IPS-15b (cell line): ENCODE measurements around the gene SCFD1.
"Not testable (repeated sequence)": the region's sequence is repeated elsewhere in the genome, so short reads cannot be mapped to it uniquely, and the experiment has no call there.

Experiments used
- H3K27me3 ChIP-seq: one replicate; pipeline ENCODE4 v1.6.1; 2013; ENCODE audit warnings: low read length; ENCODE audit not compliant: control insufficient read depth, insufficient read depth
- H3K36me3 ChIP-seq: one replicate; pipeline ENCODE4 v1.6.1; 2013; ENCODE audit warnings: low read length; ENCODE audit not compliant: control insufficient read depth, insufficient read depth
- H3K4me1 ChIP-seq: one replicate; pipeline ENCODE4 v1.6.1; 2013; ENCODE audit warnings: mild to moderate bottlenecking, low read length; ENCODE audit not compliant: control insufficient read depth, insufficient read depth
- H3K4me3 ChIP-seq: one replicate; pipeline ENCODE4 v1.5.1; 2013; ENCODE audit warnings: low read depth, low read length
- H3K9ac ChIP-seq: one replicate; pipeline ENCODE4 v1.6.1; 2013; ENCODE audit warnings: low read depth, mild to moderate bottlenecking, low read length
- H3K9me3 ChIP-seq: one replicate; pipeline ENCODE4 v1.6.1; 2013; ENCODE audit warnings: mild to moderate bottlenecking, low read length; ENCODE audit not compliant: control insufficient read depth, insufficient read depth

Gene SCFD1

DNA sequence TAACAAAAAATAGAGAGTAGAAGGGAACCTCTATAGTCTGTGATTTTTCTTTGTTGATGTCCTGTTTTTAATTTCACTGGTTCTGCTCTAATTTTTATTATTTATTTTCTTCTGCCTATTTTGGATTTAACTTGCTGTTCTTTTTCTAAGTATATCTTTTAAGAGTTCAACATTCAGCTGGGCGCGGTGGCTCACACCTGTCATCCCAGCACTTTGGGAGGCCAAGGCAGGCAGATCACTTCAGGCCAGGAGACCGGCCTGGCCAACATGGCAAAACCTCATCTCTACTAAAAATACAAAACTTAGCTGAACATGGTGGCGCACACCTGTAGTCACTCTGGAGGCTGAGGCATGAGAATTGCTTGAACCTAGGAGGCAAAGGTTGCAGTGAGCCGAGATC, 58.7 kb downstream of the SCFD1 start:
- H3K9ac ChIP-seq, H3K9me3 ChIP-seq, H3K36me3 ChIP-seq, H3K4me1 ChIP-seq, H3K4me3 ChIP-seq, H3K27me3 ChIP-seq: not testable (repeated sequence)

DNA sequence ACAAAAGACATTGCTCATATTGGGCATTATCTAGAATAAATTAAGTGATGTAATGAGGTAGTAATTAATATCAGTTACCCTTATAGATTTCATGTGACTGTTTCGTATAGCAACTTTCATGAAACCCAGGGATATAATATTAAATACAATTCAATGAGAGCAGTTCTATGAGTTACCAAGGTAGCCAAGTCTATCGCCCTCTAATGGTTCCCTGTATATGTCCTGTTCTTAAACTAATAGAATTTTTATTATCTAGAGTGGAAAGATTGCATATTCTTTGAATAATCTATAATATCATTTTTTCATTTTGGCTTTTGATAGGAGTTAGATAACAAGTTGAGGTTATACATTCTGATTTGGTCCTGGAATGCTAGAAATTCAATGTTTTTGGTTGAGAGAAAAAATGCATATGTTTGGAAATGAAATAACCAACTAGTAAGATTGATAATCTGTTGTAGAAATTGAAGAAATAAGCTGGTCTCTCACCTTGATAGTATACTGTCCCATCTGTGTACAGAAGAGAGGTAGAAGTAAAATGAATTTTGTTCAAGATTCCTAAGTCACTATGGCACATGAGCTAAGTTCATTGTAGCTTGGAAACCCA, 59.7 kb downstream of the SCFD1 start:
- Histone ChIP-seq H3K4me3 (no peak overlapping the region), H3K27me3 (no peaks in the 10 kb centered on the region), H3K4me1 (no peaks in the 10 kb centered on the region), H3K9ac (no peak overlapping the region), H3K36me3 (no peaks in the 10 kb centered on the region), H3K9me3 (no peaks in the 10 kb centered on the region)

DNA sequence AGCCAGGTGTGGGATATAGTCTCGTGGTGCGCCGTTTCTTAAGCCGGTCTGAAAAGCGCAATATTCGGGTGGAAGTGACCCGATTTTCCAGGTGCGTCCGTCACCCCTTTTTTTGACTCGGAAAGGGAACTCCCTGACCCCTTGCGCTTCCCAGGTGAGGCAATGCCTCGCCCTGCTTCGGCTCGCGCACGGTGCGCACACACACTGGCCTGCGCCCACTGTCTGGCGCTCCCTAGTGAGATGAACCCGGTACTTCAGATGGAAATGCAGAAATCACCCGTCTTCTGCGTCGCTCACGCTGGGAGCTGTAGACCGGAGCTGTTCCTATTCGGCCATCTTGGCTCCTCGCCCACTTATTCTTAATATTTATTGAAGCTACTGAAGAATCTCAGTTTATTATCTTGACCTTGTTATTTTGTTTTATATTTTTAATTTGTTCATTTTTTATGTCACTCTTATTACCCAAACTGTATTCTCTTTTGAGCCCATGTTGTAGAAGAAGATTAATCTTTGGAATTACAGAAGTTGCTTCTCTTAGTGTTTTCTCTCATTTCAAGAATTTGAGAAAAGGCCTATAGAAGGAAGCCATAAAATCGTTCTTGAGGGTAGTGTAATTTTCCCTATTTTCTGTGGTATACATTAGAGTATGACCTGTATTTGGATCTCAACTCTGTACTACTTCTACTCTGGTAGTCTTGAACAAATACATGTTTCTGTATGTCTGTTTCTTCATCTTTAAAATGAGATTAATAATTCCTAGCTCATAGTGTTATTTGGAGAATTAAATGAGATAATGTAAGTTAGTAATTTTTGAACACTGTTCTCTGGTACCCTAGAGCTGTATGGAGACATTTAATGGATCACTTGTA, 68.6 kb downstream of the SCFD1 start:
- Histone ChIP-seq H3K9ac (peak overlapping the region; percentile 4), H3K4me1 (peaks cover 18% of the 10 kb centered on the region), H3K4me3 (peak overlapping the region; percentile 47)
- not testable (repeated sequence) for H3K27me3 ChIP-seq, H3K9me3 ChIP-seq, H3K36me3 ChIP-seq

GRCh38 chr14:30691751-30692398, 69.8 kb downstream of the SCFD1 start:
- H3K36me3 ChIP-seq = no peaks in the 10 kb centered on the region
- no peak overlapping the region for H3K4me3 ChIP-seq
- peaks cover 18% of the 10 kb centered on the region for H3K4me1 ChIP-seq
- no peak overlapping the region for H3K9ac ChIP-seq
- H3K27me3 ChIP-seq = no peaks in the 10 kb centered on the region
- no peaks in the 10 kb centered on the region for H3K9me3 ChIP-seq

GRCh38 chr14:30692669-30693068, 70.5 kb downstream of the SCFD1 start:
- peaks cover 18% of the 10 kb centered on the region for H3K4me1 ChIP-seq
- no peak overlapping the region for H3K9ac ChIP-seq
- H3K4me3 ChIP-seq = no peak overlapping the region
- no peaks in the 10 kb centered on the region for H3K27me3 ChIP-seq
- H3K9me3 ChIP-seq = no peaks in the 10 kb centered on the region
- H3K36me3 ChIP-seq = no peaks in the 10 kb centered on the region

DNA sequence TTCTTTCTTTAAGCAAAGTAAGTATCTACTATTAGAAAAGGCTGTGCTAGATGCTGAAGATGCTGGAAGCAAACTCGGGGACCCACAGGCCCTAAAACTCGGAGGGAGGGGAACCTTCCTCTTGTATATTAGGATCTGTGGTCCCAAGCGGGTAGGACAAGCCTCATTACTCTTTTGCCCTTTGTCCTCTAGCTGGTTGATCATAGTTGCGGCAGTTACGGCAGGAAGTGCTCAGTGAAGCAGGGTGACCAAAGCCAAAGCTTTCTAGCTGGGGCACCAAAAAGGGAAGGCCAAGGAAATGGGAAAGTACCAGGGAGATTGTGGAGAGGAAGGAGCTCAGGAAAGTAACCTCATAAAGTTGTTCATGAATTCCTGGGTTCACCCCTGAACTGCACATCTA, 76.3 kb downstream of the SCFD1 start:
- no peak overlapping the region for H3K4me3 ChIP-seq
- no peak overlapping the region for H3K9ac ChIP-seq
- no peaks in the 10 kb centered on the region for H3K27me3 ChIP-seq
- no peaks in the 10 kb centered on the region for H3K4me1 ChIP-seq
- no peaks in the 10 kb centered on the region for H3K9me3 ChIP-seq
- H3K36me3 ChIP-seq = no peaks in the 10 kb centered on the region

GRCh38 chr14:30706704-30707103, 84.6 kb downstream of the SCFD1 start:
- H3K27me3 ChIP-seq = no peaks in the 10 kb centered on the region
- H3K9ac ChIP-seq = no peak overlapping the region
- H3K4me1 ChIP-seq = no peaks in the 10 kb centered on the region
- no peaks in the 10 kb centered on the region for H3K36me3 ChIP-seq
- no peaks in the 10 kb centered on the region for H3K9me3 ChIP-seq
- no peak overlapping the region for H3K4me3 ChIP-seq

DNA sequence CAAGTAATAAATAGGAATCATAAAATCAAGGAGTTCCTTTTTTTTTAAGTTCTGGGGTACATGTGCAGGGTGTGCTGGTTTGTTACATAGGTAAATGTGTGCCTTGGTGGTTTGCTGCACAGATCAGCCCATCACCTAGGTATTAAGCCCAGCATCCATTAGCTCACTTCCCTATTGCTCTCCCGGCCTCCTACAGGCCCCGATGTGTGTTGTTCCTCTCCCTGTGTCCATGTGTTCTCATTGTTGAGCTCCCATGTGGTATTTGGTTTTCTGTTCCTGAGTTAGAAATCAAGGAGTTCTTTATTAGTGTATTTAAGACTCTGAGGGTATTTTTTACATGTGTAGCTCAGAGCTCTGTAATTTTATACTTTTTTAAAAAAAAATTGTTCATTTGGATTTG, 86.0 kb downstream of the SCFD1 start:
- Histone ChIP-seq H3K4me3 (no peak overlapping the region), H3K9ac (no peak overlapping the region), H3K27me3 (no peaks in the 10 kb centered on the region), H3K9me3 (no peaks in the 10 kb centered on the region), H3K4me1 (no peaks in the 10 kb centered on the region), H3K36me3 (no peaks in the 10 kb centered on the region)

- Histone ChIP-seq H3K27me3 (no peaks in the 10 kb centered on the region), H3K4me1 (no peaks in the 10 kb centered on the region), H3K36me3 (no peaks in the 10 kb centered on the region), H3K9ac (no peak overlapping the region), H3K9me3 (no peaks in the 10 kb centered on the region), H3K4me3 (no peak overlapping the region)
Observed at GRCh38 chr14:30709201-30709600, 87.1 kb downstream of the SCFD1 start.

DNA sequence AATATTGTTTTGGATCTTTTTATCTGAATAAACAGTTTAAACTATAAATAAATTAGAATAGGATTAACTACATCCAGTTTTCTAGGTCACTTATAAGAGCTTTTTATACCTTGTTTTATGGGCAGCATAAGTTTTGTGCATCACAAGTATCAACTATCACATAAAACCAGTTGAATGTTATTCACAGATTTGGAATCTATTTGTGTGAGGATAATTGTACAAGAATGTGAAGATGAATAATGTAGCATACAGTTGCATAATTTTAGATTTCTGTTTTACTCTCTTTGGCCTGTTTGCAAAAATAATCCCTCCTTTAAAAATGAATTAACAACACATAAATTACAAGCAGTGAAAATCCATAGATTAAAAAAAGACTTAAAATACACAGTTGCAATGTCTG, 88.8 kb downstream of the SCFD1 start:
- Histone ChIP-seq H3K4me3 (no peak overlapping the region), H3K36me3 (no peaks in the 10 kb centered on the region), H3K9ac (no peak overlapping the region), H3K27me3 (no peaks in the 10 kb centered on the region), H3K4me1 (no peaks in the 10 kb centered on the region), H3K9me3 (no peaks in the 10 kb centered on the region)

- Histone ChIP-seq H3K4me1 (no peaks in the 10 kb centered on the region), H3K27me3 (no peaks in the 10 kb centered on the region), H3K9ac (no peak overlapping the region), H3K4me3 (no peak overlapping the region), H3K36me3 (no peaks in the 10 kb centered on the region), H3K9me3 (no peaks in the 10 kb centered on the region)
Observed at GRCh38 chr14:30719137-30719536, 97.0 kb downstream of the SCFD1 start.

DNA sequence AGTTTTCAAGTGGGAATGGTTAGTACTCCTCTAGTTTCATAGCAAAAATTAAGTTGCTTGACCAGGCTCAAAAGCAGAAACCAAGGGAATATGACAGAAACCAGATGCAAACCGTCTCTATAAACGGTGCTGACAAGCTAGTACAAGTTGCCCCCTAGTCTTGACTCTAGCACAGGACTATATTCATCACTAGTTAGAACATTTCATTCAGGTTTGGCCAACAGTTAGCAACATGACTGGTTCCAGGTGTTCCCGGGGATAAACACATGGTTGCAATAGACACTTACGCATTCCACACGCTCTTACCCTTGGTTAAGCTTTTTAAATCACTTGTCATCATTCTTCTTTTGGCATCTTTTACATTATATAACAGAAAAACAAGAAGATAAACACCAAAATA, 103.6 kb downstream of the SCFD1 start:
- H3K9ac ChIP-seq = no peak overlapping the region
- H3K4me3 ChIP-seq = no peak overlapping the region
- no peaks in the 10 kb centered on the region for H3K9me3 ChIP-seq

More for the DNA sequence above, 103.6 kb downstream of the SCFD1 start:
- H3K36me3 ChIP-seq = no peaks in the 10 kb centered on the region
- H3K27me3 ChIP-seq = no peaks in the 10 kb centered on the region
- H3K4me1 ChIP-seq = no peaks in the 10 kb centered on the region
